ENCODE results near the gene ZNF324. TPM values are rescaled to one million over a fixed set of nuclear protein-coding genes. Genes with fewer than 3 reads are reported as not detected.
"Not testable (repeated sequence)": the region's sequence is repeated elsewhere in the genome, so short reads cannot be mapped to it uniquely, and the experiment has no call there.

The ZNF324 gene
- total and polyA plus RNA-seq, 7 donors: 3.6 to 16.4 (median 10.5) TPM

- Histone ChIP-seq H3K4me3 (peak within 1 kb of the TSS; percentile 49 to 72 (median 67)), H3K4me1 (peaks cover 0 to 23% (median 16%) of the 10 kb centered on the region in 4 donors), H3K9me3 (peaks cover 23 to 44% (median 32%) of the 10 kb centered on the region in 4 donors), H3K36me3 (peaks cover 25 to 39% (median 30%) of the 10 kb centered on the region in 4 donors), H3K27me3 (no peaks in the 10 kb centered on the region), H3K27ac (peak within 1 kb of the TSS; percentile 80 to 89 (median 84))
- intact Hi-C loops (cut with DNase I): loop anchor here (2.0 kb wide), 2 partner anchors 31 to 77 kb away; partner anchors contain the start of genes ZNF497 and ZNF584
- WGBS, 2 donors: 7 to 12% methylated on average over 59 of the region's 59 CpGs
- TF ChIP-seq POLR2AphosphoS5 (IDR thresholded peaks at IDR 0.05) (peak; percentile 53 to 81 (median 74)), EP300 (IDR thresholded peaks at IDR 0.05) (peak in 1 of 4 donors; percentile 60), CTCF (IDR thresholded peaks at IDR 0.05) (no peak)
- DNase-seq: peak; percentile 99
These were observed 27.0 kb upstream of the ZNF324 start, which contains the start of gene ZNF132 for GRCh38 chr19:58439576-58440554. TSS of gene ZNF132 (minus strand) at chr19:58440153. CDS start at chr19:58439821, 332 bp downstream.

GRCh38 chr19:58440556-58440955, 26.3 kb upstream of the ZNF324 start:
- TF ChIP-seq CTCF (IDR thresholded peaks at IDR 0.05) (no peak), EP300 (IDR thresholded peaks at IDR 0.05) (no peak), POLR2AphosphoS5 (IDR thresholded peaks at IDR 0.05) (no peak), POLR2A (IDR thresholded peaks at IDR 0.05) (no peak)
- no peak for DNase-seq
- peaks cover 18 to 32% (median 23%) of the 10 kb centered on the region in 4 donors for H3K36me3 ChIP-seq
- peak overlapping the region; percentile 80 to 89 (median 84) for H3K27ac ChIP-seq
- H3K9me3 ChIP-seq: peaks cover 17 to 37% (median 26%) of the 10 kb centered on the region in 4 donors
- peaks cover 0 to 23% (median 16%) of the 10 kb centered on the region in 4 donors for H3K4me1 ChIP-seq
- H3K4me3 ChIP-seq: peak overlapping the region; percentile 49 to 72 (median 67)
- H3K27me3 ChIP-seq: no peaks in the 10 kb centered on the region
- intact Hi-C loops (cut with DNase I): loop anchor here (2.0 kb wide), 1 partner anchor 78 kb away; the partner anchor contains the start of gene ZNF497
- WGBS, 2 donors: 16 to 43% methylated on average over 31 of the region's 31 CpGs

- H3K27me3 ChIP-seq; H3K27ac ChIP-seq; intact Hi-C loops (cut with DNase I); H3K36me3 ChIP-seq; DNase-seq; H3K4me3 ChIP-seq: not testable (repeated sequence)
- H3K9me3 ChIP-seq: peaks cover 2 to 12% (median 8%) of the 10 kb centered on the region in 4 donors
- H3K4me1 ChIP-seq: peaks cover 0 to 23% (median 16%) of the 10 kb centered on the region in 4 donors
- 90 to 94% methylated on average over 7 of the region's 7 CpGs for WGBS, 2 donors
These were observed 23.9 kb upstream of the ZNF324 start for GRCh38 chr19:58442986-58443385.

- H3K4me3 ChIP-seq; H3K27ac ChIP-seq; DNase-seq; H3K36me3 ChIP-seq; H3K9me3 ChIP-seq; intact Hi-C loops (cut with DNase I): not testable (repeated sequence)
- Histone ChIP-seq H3K27me3 (peaks cover 0 to 11% (median 0%) of the 10 kb centered on the region in 3 donors), H3K4me1 (peaks cover 0 to 14% (median 12%) of the 10 kb centered on the region in 4 donors)
- WGBS, 2 donors: 75 to 83% methylated on average over 3 of the region's 3 CpGs
These were observed 18.0 kb upstream of the ZNF324 start for GRCh38 chr19:58448860-58449259.

- H3K4me1 ChIP-seq: peaks cover 0 to 14% (median 12%) of the 10 kb centered on the region in 4 donors
- peaks cover 0 to 15% (median 3%) of the 10 kb centered on the region in 4 donors for H3K36me3 ChIP-seq
- intact Hi-C loops (cut with DNase I): loop anchor here (2.0 kb wide), 2 partner anchors 17 to 49 kb away; partner anchors contain the start of gene ZNF324
- H3K27ac ChIP-seq, DNase-seq, H3K4me3 ChIP-seq, H3K9me3 ChIP-seq: not testable (repeated sequence)
- peaks cover 0 to 11% (median 0%) of the 10 kb centered on the region in 3 donors for H3K27me3 ChIP-seq
- WGBS, 2 donors: 60 to 63% methylated on average over 5 of the region's 5 CpGs
These were observed 16.9 kb upstream of the ZNF324 start for GRCh38 chr19:58449980-58450379.

- Histone ChIP-seq H3K27ac (peak overlapping the region in 3 of 4 donors; percentile 74 to 82 (median 76)), H3K36me3 (peaks cover 0 to 20% (median 3%) of the 10 kb centered on the region in 4 donors), H3K4me3 (peak overlapping the region; percentile 84 to 92 (median 88)), H3K27me3 (peaks cover 0 to 11% (median 0%) of the 10 kb centered on the region in 3 donors), H3K9me3 (no peaks in the 10 kb centered on the region), H3K4me1 (peaks cover 0 to 14% (median 12%) of the 10 kb centered on the region in 4 donors)
- intact Hi-C loops (cut with DNase I): loop anchor here (2.0 kb wide), 2 partner anchors 16 to 48 kb away; partner anchors contain the start of gene ZNF324
- DNase-seq: no peak
- 2 to 6% methylated on average over 11 of the region's 11 CpGs for WGBS, 2 donors
- TF ChIP-seq POLR2AphosphoS5 (IDR thresholded peaks at IDR 0.05) (no peak), POLR2A (IDR thresholded peaks at IDR 0.05) (no peak), CTCF (IDR thresholded peaks at IDR 0.05) (no peak), EP300 (IDR thresholded peaks at IDR 0.05) (no peak)
These were observed 16.0 kb upstream of the ZNF324 start for GRCh38 chr19:58450856-58451357.
